GM12878 (cell line): ENCODE measurements around the gene TECTA. TPM values are rescaled to one million over a fixed set of nuclear protein-coding genes. Genes with fewer than 3 reads are reported as not detected.

ENCODE experiments used
- ATAC-seq: fragments of 200-7000 bp; cut with Tn5 transposase; 3 replicates; pipeline ENCODE4 v1.9.1; 2020; ENCODE audit warnings: mild to moderate bottlenecking, moderate library complexity
- BruUV-seq: library from RNA; stranded (reverse); fragments of 400-500 nt; replicated peaks from 2 replicates; lab custom pipeline; 2021; lab: Mats Ljungman, UMichigan
- CTCF ChIA-PET: fragments of 300-600 bp; sonication (Branson Sonifier 250); formaldehyde crosslinking; extraction: SDS; loops from one replicate; lab custom pipeline; 2021; ENCODE audit warnings: inconsistent platforms; lab: Yijun Ruan, JAX
- POLR2A ChIA-PET: fragments of 350-600 bp; formaldehyde crosslinking; extraction: SDS; loops from one replicate; lab custom pipeline; 2021; ENCODE audit warnings: inconsistent platforms; lab: Charles Lee
- RAD21 ChIA-PET: fragments of 300-600 bp; sonication (Branson Sonifier 250); formaldehyde crosslinking; loops from one replicate; lab custom pipeline; 2023; ENCODE audit warnings: antibody characterized with exemption; ENCODE audit not compliant: unreplicated experiment; lab: Charles Lee
- SMC1A ChIA-PET: fragments of 300-600 bp; sonication (Branson Sonifier 250); formaldehyde crosslinking; loops from one replicate; lab custom pipeline; 2023; ENCODE audit not compliant: unreplicated experiment, uncharacterized antibody; lab: Charles Lee
- DNase-seq: peaks from one replicate; pipeline ENCODE4 v3.0.0-alpha.2; 2011; ENCODE audit warnings: low read depth, low spot score
- FAIRE-seq: peaks from 3 replicates; lab custom pipeline; 2011; peaks lifted over from hg19 to GRCh38; lab: Jason Lieb, UNC
- H2AFZ ChIP-seq: 2 replicates; pipeline ENCODE4 v1.6.0; 2011; ENCODE audit warnings: low read depth, low read length, control low read depth; ENCODE audit not compliant: control insufficient read depth
- H3K27ac ChIP-seq: 2 replicates; pipeline ENCODE4 v1.5.1; 2011; ENCODE audit warnings: control low read depth; ENCODE audit not compliant: control insufficient read depth, insufficient read depth
- H3K27me3 ChIP-seq, 2 experiments: replicated peaks in 1 of 2; 2 replicates each; pipeline versions ENCODE4 v1.6.0 to v1.6.1; 2011; ENCODE audit warnings: low read length in 1 of 2; ENCODE audit not compliant: control insufficient read depth in 2 of 2, insufficient read depth in 2 of 2
- H3K36me3 ChIP-seq, 2 experiments: 2 replicates each; pipeline ENCODE4 v1.5.1; 2011; ENCODE audit warnings: low read length in 1 of 2; ENCODE audit not compliant: control insufficient read depth in 2 of 2, insufficient read depth in 2 of 2
- H3K4me1 ChIP-seq: 2 replicates; pipeline ENCODE4 v1.6.1; 2011; ENCODE audit warnings: mild to moderate bottlenecking, low read length, moderate library complexity, mixed read lengths; ENCODE audit not compliant: control insufficient read depth, insufficient read depth
- H3K4me2 ChIP-seq: 2 replicates; pipeline ENCODE4 v1.6.0; 2011; ENCODE audit warnings: control low read depth; ENCODE audit not compliant: control insufficient read depth, insufficient read depth
- H3K4me3 ChIP-seq: fragments of 200-600 bp; sonication (generic); 2 replicates; pipeline ENCODE4 v1.5.1; 2016
- H3K79me2 ChIP-seq: 2 replicates; pipeline ENCODE4 v1.6.0; 2011; ENCODE audit warnings: low read length; ENCODE audit not compliant: control insufficient read depth, insufficient read depth
- H3K9ac ChIP-seq: 2 replicates; pipeline ENCODE4 v1.8.0; 2011; ENCODE audit warnings: low read length, control low read depth, mixed read lengths; ENCODE audit not compliant: control insufficient read depth, insufficient read depth
- H3K9me3 ChIP-seq: replicated peaks from 3 replicates; pipeline ENCODE4 v1.5.1; 2011; ENCODE audit warnings: mild to moderate bottlenecking, low read length; ENCODE audit not compliant: control insufficient read depth, insufficient read depth
- H4K20me1 ChIP-seq: 2 replicates; pipeline ENCODE4 v1.6.0; 2011; ENCODE audit not compliant: control insufficient read depth, insufficient read depth
- FOXK2 ChIP-seq: fragments of 450-650 bp; IDR thresholded peaks from 2 replicates; pipeline ENCODE4 v1.6.1; 2017; ENCODE audit warnings: mild to moderate bottlenecking, moderate library complexity
- NRF1 ChIP-seq: conservative IDR thresholded peaks from 2 replicates; pipeline ENCODE4 v1.6.1; 2011; ENCODE audit warnings: mild to moderate bottlenecking, low read depth, low read length, improper control_type of control experiment
- RAD51 ChIP-seq: fragments of 450-650 bp; IDR thresholded peaks from 2 replicates; pipeline ENCODE4 v1.6.1; 2016; ENCODE audit warnings: moderate library complexity, mild to moderate bottlenecking, inconsistent platforms
- WRNIP1 ChIP-seq: IDR thresholded peaks from 2 replicates; pipeline ENCODE4 v1.6.1; 2011; ENCODE audit warnings: low read depth, low read length, improper control_type of control experiment, borderline replicate concordance
- ZZZ3 ChIP-seq: IDR thresholded peaks from 2 replicates; pipeline ENCODE4 v1.6.1; 2011; ENCODE audit warnings: low read depth; ENCODE audit not compliant: control insufficient read depth, insufficient read length
- WGBS: methylation state at CpG from one replicate; pipeline ENCODE4 v1.1.6; 2016; ENCODE audit warnings: low lambda C conversion rate; ENCODE audit not compliant: insufficient replicate concordance, insufficient coverage; ENCODE audit errors: missing lambda C conversion rate; 5-methylcytosine and 5-hydroxymethylcytosine counted together
- in situ Hi-C: fragments of 300-500 bp; cut with MboI; formaldehyde crosslinking; loops from 9 replicates; pipeline ENCODE4 v1.14.3; 2018; ENCODE audit warnings: mixed read lengths
- intact Hi-C: fragments of 100-400 bp; cut with micrococcal nuclease; formaldehyde crosslinking; loops from one replicate; pipeline ENCODE4 v1.14.2; 2022; ENCODE audit not compliant: unreplicated experiment
- polyA plus RNA-seq, 11 experiments: library from polyadenylated mRNA; depleted of rRNA in 4 of 11; unstranded in 6 of 11; stranded (reverse) in 5 of 11; fragments of >200 nt; fragmentation: Nextera tagmentation in 4 of 11; fragmentation: Illumina TruSeq in 1 of 11; extraction: Ambion mirVana in 4 of 11; extraction: Trizol in 1 of 11; gene quantifications; 1 replicate in 1 of 11; 2 replicates in 10 of 11; pipeline versions ENCODE4 v1.2.1 to v1.2.3, GENCODE V29; 2011 to 2016; ENCODE audit warnings: inconsistent platforms in 2 of 11, missing spikeins in 2 of 11, low read depth in 1 of 11
- total RNA-seq, 4 experiments: library from RNA; depleted of rRNA in 3 of 4; stranded (reverse); fragments of >200 nt in 3 of 4; fragmentation: Illumina TruSeq in 1 of 4; extraction: Trizol in 1 of 4; gene quantifications; 2 replicates each; pipeline versions ENCODE4 v1.2.1 to v1.2.3, GENCODE V29; 2013 to 2021
- TF ChIP-seq, protein P1 (sequence below): IDR thresholded peaks from 2 replicates; pipeline ENCODE4 v1.6.1; 2012; ENCODE audit warnings: improper control_type of control experiment, low read depth, low read length; ENCODE audit not compliant: insufficient replicate concordance

TECTA gene
- total and polyA plus RNA-seq, 10 of the 15 experiments (the other 5 are each of a cell fraction or from before 2014, with no cell fraction given), result under 0.01 to 0.14 (median 0.05) TPM; not detected in 1

DNA sequence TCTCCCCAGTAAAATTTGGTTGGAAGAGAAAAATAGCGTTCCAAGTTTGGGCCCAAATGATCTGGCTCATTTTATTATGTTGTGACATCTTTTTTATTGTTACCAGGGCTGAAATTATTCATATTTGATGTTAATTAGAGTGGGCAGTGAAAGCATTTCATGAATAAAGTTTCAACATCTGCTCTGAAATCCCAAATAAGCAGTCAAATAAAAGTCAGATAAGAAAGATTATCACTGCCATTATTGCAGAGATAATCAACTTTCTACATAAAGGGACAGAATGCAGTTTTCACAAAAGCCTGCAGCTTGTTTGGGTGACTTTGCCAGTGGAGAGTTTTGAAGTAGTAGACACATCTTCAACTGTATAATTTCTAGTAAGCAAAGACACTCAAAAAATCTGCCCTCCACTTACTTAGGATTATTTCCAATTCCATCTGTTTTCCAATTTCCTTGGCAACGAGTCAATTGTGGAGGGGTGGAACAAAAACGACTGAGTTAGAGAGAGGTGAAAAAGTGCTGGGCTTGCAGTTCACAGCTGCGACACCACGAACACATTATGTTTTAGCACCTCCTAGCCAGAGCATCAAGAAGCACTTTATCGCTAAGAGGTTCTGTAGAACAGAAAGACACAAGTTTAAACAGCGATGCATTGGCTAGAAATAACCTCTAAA is 9.0 kb downstream of the TECTA start:
- no peak for FAIRE-seq
- Histone ChIP-seq H3K4me3 (no peak overlapping the region), H3K27ac (no peak overlapping the region), H3K4me1 (no peaks in the 10 kb centered on the region), H3K9ac (no peak overlapping the region), H3K9me3 (no peaks in the 10 kb centered on the region), H3K79me2 (no peaks in the 10 kb centered on the region), H3K27me3 (peaks cover 0 to 6% of the 10 kb centered on the region in 2 experiments; a peak in 2 of 4 replicates), H2AFZ (no peak overlapping the region), H3K4me2 (no peak overlapping the region), H3K36me3 (no peaks in the 10 kb centered on the region), H4K20me1 (no peaks in the 10 kb centered on the region)
- TF ChIP-seq RAD51, result no peak
- no peak for TF ChIP-seq FOXK2
- no peak for TF ChIP-seq ZZZ3
- no peak for TF ChIP-seq WRNIP1
- no peak for TF ChIP-seq NRF1
- TF ChIP-seq, protein P1, sequence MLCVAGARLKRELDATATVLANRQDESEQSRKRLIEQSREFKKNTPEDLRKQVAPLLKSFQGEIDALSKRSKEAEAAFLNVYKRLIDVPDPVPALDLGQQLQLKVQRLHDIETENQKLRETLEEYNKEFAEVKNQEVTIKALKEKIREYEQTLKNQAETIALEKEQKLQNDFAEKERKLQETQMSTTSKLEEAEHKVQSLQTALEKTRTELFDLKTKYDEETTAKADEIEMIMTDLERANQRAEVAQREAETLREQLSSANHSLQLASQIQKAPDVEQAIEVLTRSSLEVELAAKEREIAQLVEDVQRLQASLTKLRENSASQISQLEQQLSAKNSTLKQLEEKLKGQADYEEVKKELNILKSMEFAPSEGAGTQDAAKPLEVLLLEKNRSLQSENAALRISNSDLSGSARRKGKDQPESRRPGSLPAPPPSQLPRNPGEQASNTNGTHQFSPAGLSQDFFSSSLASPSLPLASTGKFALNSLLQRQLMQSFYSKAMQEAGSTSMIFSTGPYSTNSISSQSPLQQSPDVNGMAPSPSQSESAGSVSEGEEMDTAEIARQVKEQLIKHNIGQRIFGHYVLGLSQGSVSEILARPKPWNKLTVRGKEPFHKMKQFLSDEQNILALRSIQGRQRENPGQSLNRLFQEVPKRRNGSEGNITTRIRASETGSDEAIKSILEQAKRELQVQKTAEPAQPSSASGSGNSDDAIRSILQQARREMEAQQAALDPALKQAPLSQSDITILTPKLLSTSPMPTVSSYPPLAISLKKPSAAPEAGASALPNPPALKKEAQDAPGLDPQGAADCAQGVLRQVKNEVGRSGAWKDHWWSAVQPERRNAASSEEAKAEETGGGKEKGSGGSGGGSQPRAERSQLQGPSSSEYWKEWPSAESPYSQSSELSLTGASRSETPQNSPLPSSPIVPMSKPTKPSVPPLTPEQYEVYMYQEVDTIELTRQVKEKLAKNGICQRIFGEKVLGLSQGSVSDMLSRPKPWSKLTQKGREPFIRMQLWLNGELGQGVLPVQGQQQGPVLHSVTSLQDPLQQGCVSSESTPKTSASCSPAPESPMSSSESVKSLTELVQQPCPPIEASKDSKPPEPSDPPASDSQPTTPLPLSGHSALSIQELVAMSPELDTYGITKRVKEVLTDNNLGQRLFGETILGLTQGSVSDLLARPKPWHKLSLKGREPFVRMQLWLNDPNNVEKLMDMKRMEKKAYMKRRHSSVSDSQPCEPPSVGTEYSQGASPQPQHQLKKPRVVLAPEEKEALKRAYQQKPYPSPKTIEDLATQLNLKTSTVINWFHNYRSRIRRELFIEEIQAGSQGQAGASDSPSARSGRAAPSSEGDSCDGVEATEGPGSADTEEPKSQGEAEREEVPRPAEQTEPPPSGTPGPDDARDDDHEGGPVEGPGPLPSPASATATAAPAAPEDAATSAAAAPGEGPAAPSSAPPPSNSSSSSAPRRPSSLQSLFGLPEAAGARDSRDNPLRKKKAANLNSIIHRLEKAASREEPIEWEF, result no peak
- ChIA-PET RAD21 (no interaction called here), POLR2A (no interaction called here), SMC1A (interaction anchor here (0.9 to 1.9 kb wide), 2 partner anchors 65 to 120 kb away, joined by 3 to 6 read pairs; no protein-coding TSS in a partner anchor), CTCF (interaction anchor here (1.0 kb wide), 1 partner anchor 85 kb away, joined by 4 read pairs; no protein-coding TSS in a partner anchor)
- DNase-seq, result no peak
- intact Hi-C loops (loop anchor here (5.0 to 10.0 kb wide), 3 partner anchors 82 to 598 kb away; partner anchors contain the start of gene GRIK4), in situ Hi-C loops (no loop called here)
- no TSS peak for BruUV-seq
- WGBS, result 33% methylated on average over 7 of the region's 7 CpGs
- ATAC-seq, result no peak
